ENCODE results near the gene GPI. TPM values are rescaled to one million over a fixed set of nuclear protein-coding genes. Genes with fewer than 3 reads are reported as not detected.

Gene GPI
- total and polyA plus RNA-seq, 2 of the 8 experiments (the other 6 are each of a cell fraction or from before 2014, with no cell fraction given): 171 to 360 TPM

DNA sequence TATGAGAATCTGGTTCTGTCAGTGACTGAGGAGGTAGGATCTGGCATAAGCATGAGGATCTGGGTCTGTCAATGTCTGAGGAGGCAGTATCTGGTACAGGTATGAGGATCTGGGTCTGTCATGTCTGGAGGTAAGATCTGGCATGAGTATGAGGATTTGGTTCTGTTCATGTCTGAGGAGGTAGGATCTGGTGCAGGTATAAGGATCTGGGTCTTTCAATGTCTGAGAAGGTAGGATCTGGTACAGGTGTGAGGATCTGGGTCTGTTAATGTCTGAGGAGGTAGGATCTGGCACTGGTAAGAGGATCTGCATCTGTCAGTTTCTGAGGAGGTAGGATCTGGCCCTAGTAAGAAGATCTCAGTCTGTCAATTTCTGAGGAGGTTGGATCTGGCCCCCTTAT, 26.8 kb downstream of the GPI start (continued):
- TF ChIP-seq, protein P1, sequence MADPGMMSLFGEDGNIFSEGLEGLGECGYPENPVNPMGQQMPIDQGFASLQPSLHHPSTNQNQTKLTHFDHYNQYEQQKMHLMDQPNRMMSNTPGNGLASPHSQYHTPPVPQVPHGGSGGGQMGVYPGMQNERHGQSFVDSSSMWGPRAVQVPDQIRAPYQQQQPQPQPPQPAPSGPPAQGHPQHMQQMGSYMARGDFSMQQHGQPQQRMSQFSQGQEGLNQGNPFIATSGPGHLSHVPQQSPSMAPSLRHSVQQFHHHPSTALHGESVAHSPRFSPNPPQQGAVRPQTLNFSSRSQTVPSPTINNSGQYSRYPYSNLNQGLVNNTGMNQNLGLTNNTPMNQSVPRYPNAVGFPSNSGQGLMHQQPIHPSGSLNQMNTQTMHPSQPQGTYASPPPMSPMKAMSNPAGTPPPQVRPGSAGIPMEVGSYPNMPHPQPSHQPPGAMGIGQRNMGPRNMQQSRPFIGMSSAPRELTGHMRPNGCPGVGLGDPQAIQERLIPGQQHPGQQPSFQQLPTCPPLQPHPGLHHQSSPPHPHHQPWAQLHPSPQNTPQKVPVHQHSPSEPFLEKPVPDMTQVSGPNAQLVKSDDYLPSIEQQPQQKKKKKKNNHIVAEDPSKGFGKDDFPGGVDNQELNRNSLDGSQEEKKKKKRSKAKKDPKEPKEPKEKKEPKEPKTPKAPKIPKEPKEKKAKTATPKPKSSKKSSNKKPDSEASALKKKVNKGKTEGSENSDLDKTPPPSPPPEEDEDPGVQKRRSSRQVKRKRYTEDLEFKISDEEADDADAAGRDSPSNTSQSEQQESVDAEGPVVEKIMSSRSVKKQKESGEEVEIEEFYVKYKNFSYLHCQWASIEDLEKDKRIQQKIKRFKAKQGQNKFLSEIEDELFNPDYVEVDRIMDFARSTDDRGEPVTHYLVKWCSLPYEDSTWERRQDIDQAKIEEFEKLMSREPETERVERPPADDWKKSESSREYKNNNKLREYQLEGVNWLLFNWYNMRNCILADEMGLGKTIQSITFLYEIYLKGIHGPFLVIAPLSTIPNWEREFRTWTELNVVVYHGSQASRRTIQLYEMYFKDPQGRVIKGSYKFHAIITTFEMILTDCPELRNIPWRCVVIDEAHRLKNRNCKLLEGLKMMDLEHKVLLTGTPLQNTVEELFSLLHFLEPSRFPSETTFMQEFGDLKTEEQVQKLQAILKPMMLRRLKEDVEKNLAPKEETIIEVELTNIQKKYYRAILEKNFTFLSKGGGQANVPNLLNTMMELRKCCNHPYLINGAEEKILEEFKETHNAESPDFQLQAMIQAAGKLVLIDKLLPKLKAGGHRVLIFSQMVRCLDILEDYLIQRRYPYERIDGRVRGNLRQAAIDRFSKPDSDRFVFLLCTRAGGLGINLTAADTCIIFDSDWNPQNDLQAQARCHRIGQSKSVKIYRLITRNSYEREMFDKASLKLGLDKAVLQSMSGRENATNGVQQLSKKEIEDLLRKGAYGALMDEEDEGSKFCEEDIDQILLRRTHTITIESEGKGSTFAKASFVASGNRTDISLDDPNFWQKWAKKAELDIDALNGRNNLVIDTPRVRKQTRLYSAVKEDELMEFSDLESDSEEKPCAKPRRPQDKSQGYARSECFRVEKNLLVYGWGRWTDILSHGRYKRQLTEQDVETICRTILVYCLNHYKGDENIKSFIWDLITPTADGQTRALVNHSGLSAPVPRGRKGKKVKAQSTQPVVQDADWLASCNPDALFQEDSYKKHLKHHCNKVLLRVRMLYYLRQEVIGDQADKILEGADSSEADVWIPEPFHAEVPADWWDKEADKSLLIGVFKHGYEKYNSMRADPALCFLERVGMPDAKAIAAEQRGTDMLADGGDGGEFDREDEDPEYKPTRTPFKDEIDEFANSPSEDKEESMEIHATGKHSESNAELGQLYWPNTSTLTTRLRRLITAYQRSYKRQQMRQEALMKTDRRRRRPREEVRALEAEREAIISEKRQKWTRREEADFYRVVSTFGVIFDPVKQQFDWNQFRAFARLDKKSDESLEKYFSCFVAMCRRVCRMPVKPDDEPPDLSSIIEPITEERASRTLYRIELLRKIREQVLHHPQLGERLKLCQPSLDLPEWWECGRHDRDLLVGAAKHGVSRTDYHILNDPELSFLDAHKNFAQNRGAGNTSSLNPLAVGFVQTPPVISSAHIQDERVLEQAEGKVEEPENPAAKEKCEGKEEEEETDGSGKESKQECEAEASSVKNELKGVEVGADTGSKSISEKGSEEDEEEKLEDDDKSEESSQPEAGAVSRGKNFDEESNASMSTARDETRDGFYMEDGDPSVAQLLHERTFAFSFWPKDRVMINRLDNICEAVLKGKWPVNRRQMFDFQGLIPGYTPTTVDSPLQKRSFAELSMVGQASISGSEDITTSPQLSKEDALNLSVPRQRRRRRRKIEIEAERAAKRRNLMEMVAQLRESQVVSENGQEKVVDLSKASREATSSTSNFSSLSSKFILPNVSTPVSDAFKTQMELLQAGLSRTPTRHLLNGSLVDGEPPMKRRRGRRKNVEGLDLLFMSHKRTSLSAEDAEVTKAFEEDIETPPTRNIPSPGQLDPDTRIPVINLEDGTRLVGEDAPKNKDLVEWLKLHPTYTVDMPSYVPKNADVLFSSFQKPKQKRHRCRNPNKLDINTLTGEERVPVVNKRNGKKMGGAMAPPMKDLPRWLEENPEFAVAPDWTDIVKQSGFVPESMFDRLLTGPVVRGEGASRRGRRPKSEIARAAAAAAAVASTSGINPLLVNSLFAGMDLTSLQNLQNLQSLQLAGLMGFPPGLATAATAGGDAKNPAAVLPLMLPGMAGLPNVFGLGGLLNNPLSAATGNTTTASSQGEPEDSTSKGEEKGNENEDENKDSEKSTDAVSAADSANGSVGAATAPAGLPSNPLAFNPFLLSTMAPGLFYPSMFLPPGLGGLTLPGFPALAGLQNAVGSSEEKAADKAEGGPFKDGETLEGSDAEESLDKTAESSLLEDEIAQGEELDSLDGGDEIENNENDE (IDR thresholded peaks at IDR 0.05; ENCODE audit: insufficient replicate concordance, low read length): no peak
- TF ChIP-seq CEBPB (IDR thresholded peaks at IDR 0.05; ENCODE audit: low read depth, low read length) (no peak), RFX5 (IDR thresholded peaks at IDR 0.05; ENCODE audit: borderline replicate concordance, low read depth, low read length) (no peak), SAP30 (IDR thresholded peaks at IDR 0.05; ENCODE audit: insufficient read depth, insufficient replicate concordance, low read length) (no peak), RXRA (IDR thresholded peaks at IDR 0.05; ENCODE audit: insufficient read depth, low read depth, low read length) (no peak)
